GM06990 (cell line): ENCODE data around the gene CACTIN.
A peak's percentile ranks its signal among the peaks of the same experiment; 100 is the strongest.

Experiments
- DNase-seq: peaks from one replicate; pipeline ENCODE4 v3.0.0-alpha.2; 2011; ENCODE audit not compliant: insufficient read length; ENCODE audit errors: extremely low read depth
- H3K27me3 ChIP-seq: replicated peaks from 2 replicates; pipeline ENCODE4 v1.6.0; 2011; ENCODE audit warnings: low read length; ENCODE audit not compliant: control insufficient read depth, insufficient read depth
- H3K36me3 ChIP-seq: 2 replicates; pipeline ENCODE4 v1.5.1; 2011; ENCODE audit warnings: low read length; ENCODE audit not compliant: control insufficient read depth, insufficient read depth
- H3K4me3 ChIP-seq: replicated peaks from 2 replicates; pipeline ENCODE4 v1.5.1; 2011; ENCODE audit warnings: low read depth, mild to moderate bottlenecking, control low read depth, low read length
- TF ChIP-seq, protein P1 (sequence below): IDR thresholded peaks from 2 replicates; pipeline ENCODE4 v1.5.1; 2011; ENCODE audit warnings: low read length, control low read depth, mild to moderate bottlenecking, inconsistent platforms; ENCODE audit not compliant: insufficient read depth, poor library complexity, severe bottlenecking

The CACTIN gene

DNA sequence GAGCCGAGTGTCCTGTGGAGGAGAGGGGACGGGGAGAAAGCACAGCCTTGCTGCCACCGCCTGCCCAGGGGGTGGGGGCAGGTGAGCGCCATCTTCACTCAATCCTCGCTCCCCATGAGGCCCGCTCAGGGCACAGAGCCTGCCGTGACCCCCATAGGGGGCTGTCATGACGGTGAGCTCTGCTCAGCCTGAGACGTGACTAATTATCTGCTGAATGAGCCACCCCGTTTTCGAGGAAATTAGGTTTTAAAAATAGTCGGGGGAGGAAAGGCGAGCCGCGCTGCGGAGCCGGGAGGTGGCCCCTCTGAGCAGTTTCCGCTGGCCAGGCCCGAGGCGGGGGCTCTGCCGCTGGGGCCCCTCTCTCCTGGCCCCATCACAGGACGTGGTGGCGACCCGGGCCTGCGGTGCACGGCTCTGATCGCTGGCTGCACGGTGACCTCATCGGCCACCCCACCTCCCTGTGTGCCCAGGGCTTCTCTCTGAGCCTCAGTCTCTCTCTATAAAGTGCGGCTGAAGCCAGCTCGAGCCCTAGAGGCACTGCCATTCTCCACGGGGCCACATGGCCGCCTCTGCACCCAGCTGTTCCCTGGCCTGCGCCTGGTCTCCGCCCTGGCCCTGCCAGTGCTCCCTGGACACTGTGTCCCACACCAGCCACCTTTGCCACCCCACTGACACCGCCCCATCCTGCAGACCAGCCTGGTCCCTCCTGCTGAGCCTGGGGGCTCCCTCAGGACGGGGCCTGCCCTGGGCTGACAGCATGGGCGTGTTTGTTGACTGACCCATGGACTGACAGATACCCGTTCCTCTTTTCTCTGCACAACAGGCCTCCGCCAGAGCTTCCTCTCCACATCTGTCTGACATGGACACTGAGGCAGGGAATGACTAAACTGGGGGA, 45.3 kb upstream of the CACTIN start:
- H3K27me3 ChIP-seq: no peaks in the 10 kb centered on the region
- H3K4me3 ChIP-seq: peak overlapping the region; percentile 43
- TF ChIP-seq, protein P1, sequence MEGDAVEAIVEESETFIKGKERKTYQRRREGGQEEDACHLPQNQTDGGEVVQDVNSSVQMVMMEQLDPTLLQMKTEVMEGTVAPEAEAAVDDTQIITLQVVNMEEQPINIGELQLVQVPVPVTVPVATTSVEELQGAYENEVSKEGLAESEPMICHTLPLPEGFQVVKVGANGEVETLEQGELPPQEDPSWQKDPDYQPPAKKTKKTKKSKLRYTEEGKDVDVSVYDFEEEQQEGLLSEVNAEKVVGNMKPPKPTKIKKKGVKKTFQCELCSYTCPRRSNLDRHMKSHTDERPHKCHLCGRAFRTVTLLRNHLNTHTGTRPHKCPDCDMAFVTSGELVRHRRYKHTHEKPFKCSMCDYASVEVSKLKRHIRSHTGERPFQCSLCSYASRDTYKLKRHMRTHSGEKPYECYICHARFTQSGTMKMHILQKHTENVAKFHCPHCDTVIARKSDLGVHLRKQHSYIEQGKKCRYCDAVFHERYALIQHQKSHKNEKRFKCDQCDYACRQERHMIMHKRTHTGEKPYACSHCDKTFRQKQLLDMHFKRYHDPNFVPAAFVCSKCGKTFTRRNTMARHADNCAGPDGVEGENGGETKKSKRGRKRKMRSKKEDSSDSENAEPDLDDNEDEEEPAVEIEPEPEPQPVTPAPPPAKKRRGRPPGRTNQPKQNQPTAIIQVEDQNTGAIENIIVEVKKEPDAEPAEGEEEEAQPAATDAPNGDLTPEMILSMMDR: no peak
- DNase-seq: no peak
- no peaks in the 10 kb centered on the region; the same call in none of the 2 replicates for H3K36me3 ChIP-seq

DNA sequence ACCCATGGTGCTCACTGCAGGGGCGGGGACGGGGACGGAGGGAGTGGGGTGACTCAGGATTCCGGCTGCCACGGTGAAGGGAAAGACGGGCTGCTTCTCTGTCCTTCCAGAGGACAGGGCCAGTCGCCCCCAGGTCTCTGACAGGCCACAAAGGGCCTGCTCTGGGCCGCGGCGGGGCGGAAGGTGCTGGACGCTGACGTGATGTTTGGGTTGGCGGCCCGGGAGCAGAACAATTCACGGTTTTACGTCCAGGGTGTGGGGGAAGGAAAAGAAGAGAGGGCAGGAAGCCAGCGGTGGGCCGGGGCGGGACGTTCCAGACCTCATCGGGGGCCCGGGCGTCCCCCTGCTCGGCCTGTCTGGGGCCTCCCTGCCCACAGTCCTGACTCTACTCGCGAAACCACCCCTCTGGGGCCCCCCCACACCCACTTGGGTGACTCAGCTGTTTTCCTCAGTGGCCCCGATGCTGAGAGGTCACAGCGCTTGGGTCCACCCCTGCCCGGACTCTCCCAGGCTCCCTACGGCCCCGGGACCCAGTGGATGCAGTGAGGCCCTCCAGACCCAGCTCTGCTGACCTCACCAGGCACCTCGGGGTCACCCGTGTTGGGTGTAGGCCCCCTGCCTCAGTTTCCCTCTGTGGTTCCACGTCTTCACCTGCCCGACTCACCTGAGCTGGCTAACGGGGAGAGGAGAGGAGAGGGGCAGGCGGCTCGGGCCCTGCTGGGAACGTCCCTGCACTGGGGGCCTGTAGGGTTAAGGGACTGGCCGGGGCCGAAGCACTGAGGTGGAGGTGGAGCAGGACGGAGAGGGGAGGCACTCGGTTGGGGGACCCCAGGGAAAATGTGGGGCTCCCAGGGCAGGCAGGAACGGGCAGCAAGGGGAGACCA, 44.4 kb upstream of the CACTIN start:
- peak; percentile 65 for DNase-seq
- Histone ChIP-seq H3K4me3 (peak overlapping the region; percentile 43), H3K36me3 (peaks cover 2% of the 10 kb centered on the region), H3K27me3 (no peaks in the 10 kb centered on the region)
- TF ChIP-seq, protein P1: no peak

DNA sequence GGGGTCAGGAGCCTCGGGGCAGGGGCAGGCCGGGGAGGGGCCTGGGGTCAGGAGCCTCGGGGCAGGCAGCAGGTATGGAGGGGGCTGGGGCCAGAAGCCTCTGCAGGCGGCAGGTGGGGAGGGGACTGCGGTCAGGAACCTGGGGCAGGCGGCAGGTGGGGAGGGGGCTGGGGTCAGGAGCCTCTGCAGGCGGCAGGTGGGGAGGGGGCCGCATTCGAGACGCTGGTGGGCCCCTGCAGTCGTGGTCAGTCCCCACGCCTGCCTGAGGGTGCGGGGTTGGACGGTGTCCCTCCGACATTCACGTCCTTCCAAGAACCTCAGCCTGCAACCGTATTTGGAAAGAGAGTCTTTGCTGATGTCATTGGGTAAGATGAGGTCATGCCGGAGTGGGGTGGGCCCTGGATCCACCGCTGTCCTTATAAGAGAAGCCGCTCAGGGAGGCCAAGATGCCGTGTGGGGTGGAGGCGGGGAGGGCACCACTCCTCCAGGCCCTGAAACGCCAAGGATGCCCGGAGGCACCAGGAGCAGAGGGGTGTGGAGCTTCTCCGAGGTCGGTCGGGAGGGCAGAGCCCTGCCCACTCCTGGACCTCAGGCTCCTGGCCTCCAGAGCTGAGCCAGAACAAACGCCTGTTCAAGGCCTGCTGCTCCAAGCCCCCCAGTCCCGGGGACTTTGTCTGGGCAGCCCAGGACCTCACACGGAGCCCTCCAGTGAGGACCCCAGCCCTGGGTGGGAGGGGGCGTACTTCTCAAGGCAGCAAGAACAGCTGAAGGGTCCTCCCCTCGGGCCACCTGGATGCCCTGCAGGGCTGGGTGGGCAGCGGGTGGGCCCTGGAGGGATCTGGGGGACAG, 43.6 kb upstream of the CACTIN start:
- TF ChIP-seq, protein P1: no peak
- Histone ChIP-seq H3K36me3 (peaks cover 2% of the 10 kb centered on the region), H3K4me3 (no peak overlapping the region; the same call in 1 of the 2 replicates), H3K27me3 (no peaks in the 10 kb centered on the region)
- no peak for DNase-seq

DNA sequence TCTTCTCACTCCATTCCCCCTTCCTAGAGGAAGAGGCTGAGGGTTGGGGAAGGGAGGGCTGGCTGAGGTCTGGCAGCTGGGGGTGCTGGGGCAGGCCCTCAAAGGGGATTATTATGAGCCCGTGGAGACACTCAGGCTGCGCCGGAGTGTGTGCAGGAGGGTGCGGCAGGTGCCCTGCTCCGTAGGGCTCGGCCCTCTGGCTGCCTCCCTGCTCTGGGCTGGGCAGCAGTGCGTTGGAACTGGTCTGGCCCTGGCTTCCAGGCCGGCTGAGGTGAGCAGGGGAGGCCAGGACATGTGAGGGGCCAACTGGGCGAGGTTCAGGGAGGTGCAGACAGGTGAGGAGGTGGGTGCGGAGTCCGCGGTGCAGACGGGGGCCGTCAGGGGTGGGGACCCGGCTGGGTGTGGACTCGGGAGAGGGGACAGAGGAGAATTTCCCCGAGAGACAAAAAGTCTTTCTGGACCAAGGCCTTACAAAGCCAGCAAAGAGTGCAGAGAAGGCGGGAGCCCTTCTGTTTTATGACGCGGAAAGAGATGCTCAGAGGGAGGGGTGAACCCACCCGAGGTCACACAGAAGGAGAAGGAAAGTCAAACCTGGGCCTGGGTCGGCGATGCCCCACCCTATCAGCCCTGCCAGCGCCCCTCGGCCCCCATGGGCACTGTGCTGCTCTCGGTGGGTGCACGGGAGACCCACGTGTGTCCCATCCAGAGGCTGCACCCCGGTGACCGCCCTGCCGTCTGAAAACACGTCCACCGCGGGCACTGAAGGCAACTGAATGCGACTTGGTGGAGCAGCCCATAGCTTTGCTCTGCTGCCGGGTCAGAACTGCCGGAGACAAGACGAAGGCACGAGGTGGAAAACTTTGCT, 42.7 kb upstream of the CACTIN start:
- Histone ChIP-seq H3K4me3 (no peak overlapping the region), H3K27me3 (no peaks in the 10 kb centered on the region), H3K36me3 (peaks cover 2% of the 10 kb centered on the region)
- no peak for DNase-seq
- TF ChIP-seq, protein P1: no peak
